WTC11 (cell line): ENCODE measurements around the gene MN1. TPM values are rescaled to one million over a fixed set of nuclear protein-coding genes. Genes with fewer than 3 reads are reported as not detected.

Experiments
- ATAC-seq: fragments of 200-7000 bp; cut with Tn5 transposase; 2 replicates; pipeline ENCODE4 v1.10.0; 2021; ENCODE audit warnings: mild to moderate bottlenecking, moderate library complexity
- CTCF ChIA-PET: fragments of 300-600 bp; sonication (Branson Sonifier 250); formaldehyde crosslinking; loops from one replicate; lab custom pipeline; 2021; ENCODE audit warnings: antibody characterized with exemption; lab: Charles Lee
- POLR2A ChIA-PET: fragments of 350-600 bp; sonication (Branson Sonifier 250); formaldehyde crosslinking; loops from one replicate; lab custom pipeline; 2021; ENCODE audit warnings: antibody characterized with exemption; lab: Charles Lee
- DNase-seq: peaks from one replicate; pipeline ENCODE4 v3.0.0; 2021; ENCODE audit warnings: low spot score
- H3K27ac Mint-ChIP-seq: 2 replicates; pipeline ENCODE4 v1.8.0; 2021; ENCODE audit warnings: mixed read lengths
- H3K27me3 Mint-ChIP-seq: 2 replicates; pipeline ENCODE4 v1.8.0; 2021; ENCODE audit warnings: low read depth, mild to moderate bottlenecking, moderate library complexity, mixed read lengths
- H3K36me3 Mint-ChIP-seq: 2 replicates; pipeline ENCODE4 v1.8.0; 2021; ENCODE audit warnings: mixed read lengths
- H3K4me1 Mint-ChIP-seq: 2 replicates; pipeline ENCODE4 v1.8.0; 2022; ENCODE audit warnings: mixed read lengths
- H3K4me3 Mint-ChIP-seq: 2 replicates; pipeline ENCODE4 v1.8.0; 2021; ENCODE audit warnings: mild to moderate bottlenecking, moderate library complexity, mixed read lengths
- H3K9me3 Mint-ChIP-seq: 2 replicates; pipeline ENCODE4 v1.8.0; 2021; ENCODE audit warnings: mixed read lengths
- AFF4 ChIP-seq: sonication (generic); formaldehyde crosslinking; IDR thresholded peaks from 2 replicates; pipeline ENCODE4 v1.8.1; 2023; ENCODE audit warnings: mild to moderate bottlenecking, missing genetic modification reagents, borderline replicate concordance
- ATF6 ChIP-seq: sonication (generic); formaldehyde crosslinking; IDR thresholded peaks from 2 replicates; pipeline ENCODE4 v1.8.1; 2023; ENCODE audit warnings: mild to moderate bottlenecking, missing genetic modification reagents
- CDX4 ChIP-seq: fragments of 250-450 bp; sonication (Bioruptor Pico); IDR thresholded peaks from 2 replicates; pipeline ENCODE4 v1.9.0; 2021; ENCODE audit warnings: moderate library complexity, mild to moderate bottlenecking, inconsistent platforms, borderline replicate concordance
- CREB1 ChIP-seq: sonication (generic); formaldehyde crosslinking; IDR thresholded peaks from 2 replicates; pipeline ENCODE4 v1.8.0; 2023; ENCODE audit warnings: mild to moderate bottlenecking, missing genetic modification reagents
- CTCF ChIP-seq: fragments of 200-600 bp; IDR thresholded peaks from 2 replicates; pipeline ENCODE4 v1.8.0; 2022; ENCODE audit warnings: antibody characterized with exemption
- E2F1 ChIP-seq: sonication (generic); formaldehyde crosslinking; IDR thresholded peaks from 2 replicates; pipeline ENCODE4 v1.8.0; 2022; ENCODE audit warnings: mild to moderate bottlenecking, missing genetic modification reagents
- FOXK1 ChIP-seq: sonication (generic); formaldehyde crosslinking; IDR thresholded peaks from 2 replicates; pipeline ENCODE4 v1.8.0; 2022; ENCODE audit warnings: mild to moderate bottlenecking, moderate library complexity, missing genetic modification reagents
- FOXP1 ChIP-seq: sonication (generic); formaldehyde crosslinking; IDR thresholded peaks from 2 replicates; pipeline ENCODE4 v1.8.0; 2022; ENCODE audit warnings: missing genetic modification reagents, mild to moderate bottlenecking, moderate library complexity, borderline replicate concordance
- IRF2 ChIP-seq: sonication (generic); formaldehyde crosslinking; IDR thresholded peaks from 2 replicates; pipeline ENCODE4 v1.8.0; 2022; ENCODE audit warnings: low read depth, missing genetic modification reagents, borderline replicate concordance
- MAX ChIP-seq: sonication (generic); formaldehyde crosslinking; IDR thresholded peaks from 2 replicates; pipeline ENCODE4 v1.8.0; 2022; ENCODE audit warnings: mild to moderate bottlenecking, missing genetic modification reagents
- MXD4 ChIP-seq: fragments of 250-450 bp; sonication (Bioruptor Pico); IDR thresholded peaks from 2 replicates; pipeline ENCODE4 v1.8.0; 2021; ENCODE audit warnings: mild to moderate bottlenecking, moderate library complexity, borderline replicate concordance
- MYBL2 ChIP-seq: sonication (generic); formaldehyde crosslinking; IDR thresholded peaks from 2 replicates; pipeline ENCODE4 v1.8.1; 2023; ENCODE audit warnings: mild to moderate bottlenecking, moderate library complexity, missing genetic modification reagents
- NFYB ChIP-seq: sonication (generic); formaldehyde crosslinking; conservative IDR thresholded peaks from 2 replicates; pipeline ENCODE4 v1.8.0; 2022; ENCODE audit warnings: low read depth, missing genetic modification reagents
- NR3C1 ChIP-seq: sonication (generic); formaldehyde crosslinking; conservative IDR thresholded peaks from 2 replicates; pipeline ENCODE4 v1.8.1; 2023; ENCODE audit warnings: low read depth, mild to moderate bottlenecking, missing genetic modification reagents
- OVOL2 ChIP-seq: fragments of 250-450 bp; sonication (Bioruptor Pico); IDR thresholded peaks from 2 replicates; pipeline ENCODE4 v1.9.0; 2021; ENCODE audit warnings: mild to moderate bottlenecking, borderline replicate concordance
- RELA ChIP-seq: sonication (generic); formaldehyde crosslinking; IDR thresholded peaks from 2 replicates; pipeline ENCODE4 v1.8.1; 2022; ENCODE audit warnings: missing genetic modification reagents, mild to moderate bottlenecking, borderline replicate concordance
- TP53 ChIP-seq: sonication (generic); formaldehyde crosslinking; IDR thresholded peaks from 2 replicates; pipeline ENCODE4 v1.8.1; 2023; ENCODE audit warnings: mild to moderate bottlenecking, missing genetic modification reagents
- ZNF219 ChIP-seq: sonication (generic); formaldehyde crosslinking; IDR thresholded peaks from 2 replicates; pipeline ENCODE4 v1.8.0; 2023; ENCODE audit warnings: missing genetic modification reagents, mild to moderate bottlenecking, borderline replicate concordance
- ZNF232 ChIP-seq: sonication (generic); formaldehyde crosslinking; IDR thresholded peaks from 2 replicates; pipeline ENCODE4 v1.8.0; 2022; ENCODE audit warnings: mild to moderate bottlenecking, missing genetic modification reagents
- ZNF317 ChIP-seq: sonication (generic); formaldehyde crosslinking; IDR thresholded peaks from 2 replicates; pipeline ENCODE4 v1.8.1; 2023; ENCODE audit warnings: low read depth, mild to moderate bottlenecking, moderate library complexity, missing genetic modification reagents, borderline replicate concordance
- ZNF532 ChIP-seq: fragments of 250-450 bp; sonication (Bioruptor Pico); IDR thresholded peaks from 2 replicates; pipeline ENCODE4 v1.9.0; 2021; ENCODE audit warnings: mild to moderate bottlenecking, borderline replicate concordance
- total RNA-seq: library from RNA; stranded (reverse); gene quantifications from 3 replicates; pipeline ENCODE4 v1.2.3, GENCODE V29; 2021

Gene MN1
- total RNA-seq, 1 experiment from 2014 or later = 21.3 TPM

GRCh38 chr22:27699383-27700019, 102.1 kb downstream of the MN1 start:
- DNase-seq (no peak), ATAC-seq (no peak)
- ChIA-PET CTCF (interaction anchor here (0.7 to 1.5 kb wide), 3 partner anchors 17 to 34 kb away, joined by 3 to 4 read pairs (median 3); no protein-coding TSS in a partner anchor), POLR2A (no interaction called here)
- H3K27me3 Mint-ChIP-seq = no peaks in the 10 kb centered on the region; the same call in 1 of the 2 replicates
- peaks cover 77% of the 10 kb centered on the region for H3K36me3 Mint-ChIP-seq
- TF ChIP-seq MXD4 (CRISPR knock-in tag) (no peak), NFYB (CRISPR knock-in tag) (no peak), CDX4 (CRISPR knock-in tag) (no peak), FOXK1 (CRISPR knock-in tag) (no peak), ZNF317 (CRISPR knock-in tag) (no peak), RELA (no peak), CTCF (no peak), ZNF232 (CRISPR knock-in tag) (no peak), ZNF219 (no peak), FOXP1 (CRISPR knock-in tag) (no peak), CREB1 (no peak), AFF4 (CRISPR knock-in tag) (no peak), E2F1 (CRISPR knock-in tag) (no peak), MYBL2 (CRISPR knock-in tag) (no peak), IRF2 (CRISPR knock-in tag) (no peak), MAX (CRISPR knock-in tag) (no peak), TP53 (CRISPR knock-in tag) (no peak)
- no peak overlapping the region for H3K4me3 Mint-ChIP-seq
- peaks cover 19% of the 10 kb centered on the region for H3K9me3 Mint-ChIP-seq
- H3K4me1 Mint-ChIP-seq = peaks cover 20% of the 10 kb centered on the region
- H3K27ac Mint-ChIP-seq = no peak overlapping the region; the same call in 1 of the 2 replicates

GRCh38 chr22:27698813-27699212, 102.7 kb downstream of the MN1 start:
- ChIA-PET POLR2A (no interaction called here), CTCF (interaction anchor here (0.7 to 1.5 kb wide), 3 partner anchors 16 to 282 kb away, joined by 3 to 4 read pairs (median 3); no protein-coding TSS in a partner anchor)
- ATAC-seq (no peak), DNase-seq (no peak)
- Mint-ChIP-seq H3K27ac (peak overlapping the region; percentile 64), H3K27me3 (no peaks in the 10 kb centered on the region; the same call in 1 of the 2 replicates), H3K36me3 (peaks cover 76% of the 10 kb centered on the region), H3K9me3 (peaks cover 17% of the 10 kb centered on the region), H3K4me1 (peaks cover 20% of the 10 kb centered on the region), H3K4me3 (no peak overlapping the region)
- no peak for TF ChIP-seq ZNF532 (CRISPR knock-in tag)
- TF ChIP-seq ATF6 (CRISPR knock-in tag) = no peak
- no peak for TF ChIP-seq NR3C1 (CRISPR knock-in tag)
- TF ChIP-seq OVOL2 (CRISPR knock-in tag) = no peak
